GM19240 (cell line): ENCODE data around the gene GOLGA2.

Experiments
- DNase-seq: peaks from one replicate; pipeline ENCODE4 v3.0.0; 2011; ENCODE audit warnings: low spot score; ENCODE audit not compliant: insufficient read length

GOLGA2 gene

GRCh38 chr9:128275198-128276007 is at the start of gene GOLGA2:
Gene GOLGA2, minus strand, starts transcription at chr9:128276007. Its CDS starts 31 bp downstream, at chr9:128275976.
- peak; percentile 71 for DNase-seq

- DNase-seq = no peak
These were observed 48.6 kb upstream of the GOLGA2 start for GRCh38 chr9:128324401-128324800.

- no peak for DNase-seq
These were observed 48.0 kb upstream of the GOLGA2 start for GRCh38 chr9:128323791-128324190.

- DNase-seq = no peak
These were observed 47.5 kb upstream of the GOLGA2 start for GRCh38 chr9:128323212-128323730.

GRCh38 chr9:128322404-128323211 is 46.8 kb upstream of the GOLGA2 start, which contains the start of the genes COQ4 and TRUB2:
Gene COQ4, plus strand, starts transcription at chr9:128322839. Its CDS starts 20 bp downstream, at chr9:128322859.
Gene TRUB2, minus strand, starts transcription at chr9:128322447. Its CDS starts 39 bp downstream, at chr9:128322408.
- DNase-seq = peak; percentile 93

GRCh38 chr9:128321879-128322403 is 46.1 kb upstream of the GOLGA2 start:
- DNase-seq = no peak

- no peak for DNase-seq
These were observed 45.5 kb upstream of the GOLGA2 start for GRCh38 chr9:128321343-128321742.

- no peak for DNase-seq
These were observed 41.8 kb upstream of the GOLGA2 start for GRCh38 chr9:128317629-128318028.

GRCh38 chr9:128316421-128316820 is 40.6 kb upstream of the GOLGA2 start:
- no peak for DNase-seq

GRCh38 chr9:128314697-128315096 is 38.9 kb upstream of the GOLGA2 start:
- DNase-seq = no peak

GRCh38 chr9:128310461-128310860 is 34.7 kb upstream of the GOLGA2 start:
- DNase-seq = no peak

GRCh38 chr9:128309551-128309950 is 33.7 kb upstream of the GOLGA2 start:
- no peak for DNase-seq

- no peak for DNase-seq
These were observed 29.1 kb upstream of the GOLGA2 start for GRCh38 chr9:128304971-128305288.

GRCh38 chr9:128304136-128304970 is 28.5 kb upstream of the GOLGA2 start:
- no peak for DNase-seq

- DNase-seq = no peak
These were observed 23.0 kb upstream of the GOLGA2 start for GRCh38 chr9:128298535-128299482.

GRCh38 chr9:128297221-128297773 is 21.5 kb upstream of the GOLGA2 start:
- DNase-seq = no peak

- no peak for DNase-seq
These were observed 20.8 kb upstream of the GOLGA2 start for GRCh38 chr9:128296340-128297220.

- DNase-seq = no peak
These were observed 18.3 kb upstream of the GOLGA2 start for GRCh38 chr9:128294142-128294541.

GRCh38 chr9:128293091-128293490 is 17.3 kb upstream of the GOLGA2 start:
- no peak for DNase-seq
